Muscle layer of duodenum (tissue), 2 donors: ENCODE measurements around the gene ZNF165.
"Not testable (repeated sequence)": the region's sequence is repeated elsewhere in the genome, so short reads cannot be mapped to it uniquely, and the experiment has no call there.

Experiments used
- H3K27ac ChIP-seq: one replicate; pipeline ENCODE4 v1.7.0; 2013; ENCODE audit warnings: mild to moderate bottlenecking, low read length
- H3K27me3 ChIP-seq: one replicate; pipeline ENCODE4 v1.7.0; 2013; ENCODE audit warnings: low read depth, mild to moderate bottlenecking, control low read depth, low read length
- H3K36me3 ChIP-seq, 2 donors: one replicate each; pipeline ENCODE4 v1.7.0; 2013; ENCODE audit warnings: low read length in 2 of 2, control low read depth in 1 of 2, mild to moderate bottlenecking in 1 of 2; ENCODE audit not compliant: insufficient read depth in 2 of 2, control insufficient read depth in 1 of 2
- H3K4me1 ChIP-seq, 2 donors: one replicate each; pipeline ENCODE4 v1.7.0; 2013; ENCODE audit warnings: low read length in 2 of 2, mild to moderate bottlenecking in 2 of 2, control low read depth in 1 of 2, moderate library complexity in 1 of 2; ENCODE audit not compliant: insufficient read depth in 2 of 2, control insufficient read depth in 1 of 2
- H3K4me3 ChIP-seq, 2 donors: one replicate each; pipeline ENCODE4 v1.7.0; 2013; ENCODE audit warnings: low read length in 2 of 2, low read depth in 1 of 2, mild to moderate bottlenecking in 1 of 2
- H3K9me3 ChIP-seq, 2 donors: one replicate each; pipeline ENCODE4 v1.7.0; 2013; ENCODE audit warnings: low read length in 2 of 2, control low read depth in 1 of 2, mild to moderate bottlenecking in 1 of 2; ENCODE audit not compliant: control insufficient read depth in 1 of 2
- donor health status: healthy.

Gene ZNF165

DNA sequence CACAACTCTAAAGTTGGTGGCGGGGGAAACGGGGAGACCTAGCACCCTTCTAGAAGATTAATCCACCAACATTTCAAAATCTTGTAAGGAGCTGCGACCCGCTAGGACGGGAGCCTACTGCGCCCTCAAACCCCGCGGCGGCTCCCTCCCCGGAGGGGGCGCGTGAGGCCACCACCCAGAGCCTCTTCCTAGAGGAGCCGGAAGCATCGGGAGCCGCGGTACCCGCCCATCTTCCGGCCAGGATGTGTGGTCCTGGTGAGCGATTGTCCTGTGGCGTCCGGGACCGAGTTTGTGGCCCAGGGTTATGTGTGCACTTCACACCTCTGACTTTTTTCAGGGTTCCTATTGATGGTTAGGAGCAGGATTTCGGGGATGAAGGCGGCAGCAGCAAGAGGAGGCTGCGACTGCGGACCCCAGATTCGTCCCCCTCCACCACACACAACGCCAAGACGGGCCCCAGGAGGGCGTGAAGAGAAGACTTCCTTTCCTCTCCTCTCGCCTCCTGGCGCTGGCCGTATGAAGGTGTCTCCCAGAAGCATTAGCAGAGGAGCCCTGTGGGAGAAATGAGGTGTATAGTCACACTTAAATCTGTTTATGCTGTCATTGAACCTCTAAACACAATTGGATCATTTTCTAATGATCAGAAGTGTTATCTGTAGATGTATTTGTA is 10.7 kb downstream of the ZNF165 start:
- Histone ChIP-seq H3K27ac (no peak overlapping the region), H3K4me3 (peak overlapping the region; percentile 5 to 58), H3K27me3 (no peaks in the 10 kb centered on the region), H3K4me1 (no peaks in the 10 kb centered on the region), H3K36me3 (peaks cover 15 to 19% of the 10 kb centered on the region in 2 donors), H3K9me3 (peaks cover 3 to 15% of the 10 kb centered on the region in 2 donors)

GRCh38 chr6:28102222-28102621 is 21.9 kb downstream of the ZNF165 start:
- H3K9me3 ChIP-seq, H3K27ac ChIP-seq, H3K4me3 ChIP-seq, H3K4me1 ChIP-seq, H3K27me3 ChIP-seq, H3K36me3 ChIP-seq: not testable (repeated sequence)

DNA sequence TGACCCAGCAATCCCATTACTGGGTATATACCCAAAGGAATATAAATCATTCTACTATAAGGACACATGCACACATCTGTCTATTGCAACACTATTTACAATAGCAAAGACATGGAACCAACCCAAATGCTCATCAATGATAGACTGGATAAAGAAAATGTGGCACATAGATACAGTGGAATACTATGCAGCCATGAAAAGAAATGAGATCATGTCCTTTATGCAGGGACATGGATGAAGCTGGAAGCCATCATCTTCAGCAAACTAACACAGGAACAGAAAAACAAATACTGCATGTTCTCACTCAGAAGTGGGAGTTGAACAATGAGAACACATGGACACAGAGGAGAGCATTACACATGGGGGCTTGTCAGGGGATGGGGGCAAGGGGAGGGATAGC is 22.3 kb downstream of the ZNF165 start:
- not testable (repeated sequence) for H3K27me3 ChIP-seq, H3K4me3 ChIP-seq, H3K4me1 ChIP-seq, H3K36me3 ChIP-seq, H3K9me3 ChIP-seq, H3K27ac ChIP-seq

GRCh38 chr6:28104392-28105244 is 24.2 kb downstream of the ZNF165 start:
- H3K4me3 ChIP-seq, result peak overlapping the region; percentile 70 to 76
- H3K27me3 ChIP-seq, result no peaks in the 10 kb centered on the region
- H3K9me3 ChIP-seq, result no peaks in the 10 kb centered on the region
- H3K4me1 ChIP-seq, result peaks cover 0 to 3% of the 10 kb centered on the region in 2 donors
- H3K27ac ChIP-seq, result peak overlapping the region; percentile 76
- H3K36me3 ChIP-seq, result no peaks in the 10 kb centered on the region

GRCh38 chr6:28105245-28105639 is 24.9 kb downstream of the ZNF165 start:
- peak overlapping the region; percentile 76 for H3K27ac ChIP-seq
- H3K27me3 ChIP-seq, result no peaks in the 10 kb centered on the region
- H3K4me3 ChIP-seq, result peak overlapping the region; percentile 70 to 76
- no peaks in the 10 kb centered on the region for H3K36me3 ChIP-seq
- H3K9me3 ChIP-seq, result no peaks in the 10 kb centered on the region
- H3K4me1 ChIP-seq, result peaks cover 0 to 3% of the 10 kb centered on the region in 2 donors

DNA sequence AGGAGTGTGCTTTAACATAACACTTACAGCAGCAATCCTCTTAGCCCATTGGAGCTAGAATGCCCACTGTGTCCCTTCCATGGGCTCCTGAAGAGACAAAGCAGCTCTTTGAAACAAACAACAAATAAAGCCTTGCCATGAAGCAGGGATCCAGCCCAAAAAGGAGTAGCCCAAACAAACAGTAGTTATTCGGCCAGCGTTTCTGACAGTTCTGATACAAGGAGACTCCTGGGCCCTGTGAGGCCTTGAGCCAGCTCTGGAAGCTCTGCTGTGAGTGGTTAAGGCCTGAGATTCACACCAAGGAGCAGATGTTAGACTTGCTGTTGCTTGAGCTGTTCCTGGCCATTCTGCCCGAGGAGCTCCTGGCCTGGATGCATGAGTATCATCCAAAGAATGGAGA is 27.1 kb downstream of the ZNF165 start:
- Histone ChIP-seq H3K27ac (no peak overlapping the region), H3K9me3 (no peaks in the 10 kb centered on the region), H3K4me3 (no peak overlapping the region), H3K4me1 (peaks cover 0 to 3% of the 10 kb centered on the region in 2 donors), H3K36me3 (no peaks in the 10 kb centered on the region), H3K27me3 (no peaks in the 10 kb centered on the region)

GRCh38 chr6:28111964-28112363 is 31.6 kb downstream of the ZNF165 start:
- Histone ChIP-seq H3K27ac (no peak overlapping the region), H3K36me3 (peaks cover 14 to 27% of the 10 kb centered on the region in 2 donors), H3K4me1 (no peaks in the 10 kb centered on the region)

DNA sequence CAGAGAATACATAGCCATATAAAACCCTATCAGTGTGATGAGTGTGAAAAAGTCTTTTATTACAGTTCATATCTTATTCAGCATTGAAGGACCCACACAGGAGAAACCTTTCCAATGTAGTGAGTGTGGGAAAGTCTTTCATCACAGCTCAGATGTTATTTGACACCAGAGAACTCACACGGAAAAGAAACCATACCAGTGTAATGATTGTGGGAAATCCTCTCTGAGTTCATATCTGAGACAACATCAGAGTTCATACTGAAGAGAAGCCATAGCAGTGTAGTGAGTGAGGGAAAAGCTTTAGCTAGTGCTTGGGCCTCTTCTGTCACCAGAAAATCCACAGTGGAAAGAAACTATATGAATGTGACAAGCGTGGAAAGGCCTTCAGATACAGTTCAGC is 35.4 kb downstream of the ZNF165 start:
- Histone ChIP-seq H3K36me3 (peaks cover 26 to 49% of the 10 kb centered on the region in 2 donors), H3K4me3 (no peak overlapping the region), H3K9me3 (no peaks in the 10 kb centered on the region), H3K4me1 (no peaks in the 10 kb centered on the region), H3K27me3 (no peaks in the 10 kb centered on the region), H3K27ac (no peak overlapping the region)

More at GRCh38 chr6:28111964-28112363, 31.6 kb downstream of the ZNF165 start:
- H3K27me3 ChIP-seq, result no peaks in the 10 kb centered on the region
- H3K4me3 ChIP-seq, result no peak overlapping the region
- no peaks in the 10 kb centered on the region for H3K9me3 ChIP-seq

GRCh38 chr6:28117386-28118050 is 37.1 kb downstream of the ZNF165 start:
- Histone ChIP-seq H3K36me3 (peaks cover 26 to 52% of the 10 kb centered on the region in 2 donors), H3K4me3 (no peak overlapping the region), H3K4me1 (no peaks in the 10 kb centered on the region)

DNA sequence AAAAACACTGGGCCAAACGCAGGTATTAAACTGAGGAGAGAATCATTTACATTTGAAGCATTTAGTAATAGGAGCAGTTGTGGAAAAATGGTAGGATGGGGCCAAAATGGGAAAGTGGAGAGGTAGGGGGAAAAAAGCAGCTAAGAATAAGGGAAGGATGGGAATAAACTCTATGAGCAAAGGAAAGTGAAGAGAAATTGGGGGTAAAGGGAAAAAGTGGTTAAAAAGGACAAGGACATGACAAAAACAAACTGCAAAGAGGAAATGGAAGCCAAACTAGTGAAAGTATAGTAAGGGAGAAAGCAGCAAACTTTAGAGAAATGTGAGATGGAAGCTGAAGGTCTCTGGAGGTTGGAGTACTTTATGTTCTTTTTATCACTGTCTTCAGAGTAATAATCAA is 37.8 kb downstream of the ZNF165 start:
- peaks cover 26 to 52% of the 10 kb centered on the region in 2 donors for H3K36me3 ChIP-seq
- no peak overlapping the region for H3K4me3 ChIP-seq

More at GRCh38 chr6:28117386-28118050, 37.1 kb downstream of the ZNF165 start:
- Histone ChIP-seq H3K27me3 (no peaks in the 10 kb centered on the region), H3K9me3 (no peaks in the 10 kb centered on the region), H3K27ac (no peak overlapping the region)

GRCh38 chr6:28121876-28122275 is 41.5 kb downstream of the ZNF165 start:
- Histone ChIP-seq H3K4me1 (peaks cover 0 to 20% of the 10 kb centered on the region in 2 donors), H3K27ac (no peak overlapping the region), H3K27me3 (no peaks in the 10 kb centered on the region), H3K9me3 (no peaks in the 10 kb centered on the region), H3K36me3 (peaks cover 12 to 26% of the 10 kb centered on the region in 2 donors), H3K4me3 (no peak overlapping the region)

More for the DNA sequence above, 37.8 kb downstream of the ZNF165 start:
- H3K9me3 ChIP-seq, result no peaks in the 10 kb centered on the region
- no peak overlapping the region for H3K27ac ChIP-seq
- no peaks in the 10 kb centered on the region for H3K27me3 ChIP-seq
- no peaks in the 10 kb centered on the region for H3K4me1 ChIP-seq
